GM23248 (cell line): Measurements from ENCODE around the gene CDYL.

Source experiments
- EZH2 ChIP-seq: fragments of 200-600 bp; sonication (generic); IDR thresholded peaks from 2 replicates; pipeline ENCODE4 v1.6.1; 2018; ENCODE audit warnings: antibody characterized with exemption, mild to moderate bottlenecking; ENCODE audit not compliant: insufficient read depth, poor library complexity, severe bottlenecking
- EZH2phosphoT487 ChIP-seq: fragments of 200-600 bp; sonication (generic); IDR thresholded peaks from 2 replicates; pipeline ENCODE4 v1.6.1; 2018; ENCODE audit warnings: antibody characterized with exemption, moderate library complexity, mild to moderate bottlenecking, low read depth; ENCODE audit not compliant: insufficient read depth

- TF ChIP-seq EZH2, result no peak
- TF ChIP-seq EZH2phosphoT487, result no peak
These were observed 80.6 kb downstream of the CDYL start for GRCh38 chr6:4856785-4857184.
